CD4-positive, alpha-beta T cell treated with Interleukin-15 for 1 hour (primary cell): Measurements from ENCODE around the gene RASSF4.

Experiments
- DNase-seq: peaks from one replicate; pipeline ENCODE4 v3.0.0-alpha.2; 2020

The RASSF4 gene, protein sequence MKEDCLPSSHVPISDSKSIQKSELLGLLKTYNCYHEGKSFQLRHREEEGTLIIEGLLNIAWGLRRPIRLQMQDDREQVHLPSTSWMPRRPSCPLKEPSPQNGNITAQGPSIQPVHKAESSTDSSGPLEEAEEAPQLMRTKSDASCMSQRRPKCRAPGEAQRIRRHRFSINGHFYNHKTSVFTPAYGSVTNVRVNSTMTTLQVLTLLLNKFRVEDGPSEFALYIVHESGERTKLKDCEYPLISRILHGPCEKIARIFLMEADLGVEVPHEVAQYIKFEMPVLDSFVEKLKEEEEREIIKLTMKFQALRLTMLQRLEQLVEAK

DNA sequence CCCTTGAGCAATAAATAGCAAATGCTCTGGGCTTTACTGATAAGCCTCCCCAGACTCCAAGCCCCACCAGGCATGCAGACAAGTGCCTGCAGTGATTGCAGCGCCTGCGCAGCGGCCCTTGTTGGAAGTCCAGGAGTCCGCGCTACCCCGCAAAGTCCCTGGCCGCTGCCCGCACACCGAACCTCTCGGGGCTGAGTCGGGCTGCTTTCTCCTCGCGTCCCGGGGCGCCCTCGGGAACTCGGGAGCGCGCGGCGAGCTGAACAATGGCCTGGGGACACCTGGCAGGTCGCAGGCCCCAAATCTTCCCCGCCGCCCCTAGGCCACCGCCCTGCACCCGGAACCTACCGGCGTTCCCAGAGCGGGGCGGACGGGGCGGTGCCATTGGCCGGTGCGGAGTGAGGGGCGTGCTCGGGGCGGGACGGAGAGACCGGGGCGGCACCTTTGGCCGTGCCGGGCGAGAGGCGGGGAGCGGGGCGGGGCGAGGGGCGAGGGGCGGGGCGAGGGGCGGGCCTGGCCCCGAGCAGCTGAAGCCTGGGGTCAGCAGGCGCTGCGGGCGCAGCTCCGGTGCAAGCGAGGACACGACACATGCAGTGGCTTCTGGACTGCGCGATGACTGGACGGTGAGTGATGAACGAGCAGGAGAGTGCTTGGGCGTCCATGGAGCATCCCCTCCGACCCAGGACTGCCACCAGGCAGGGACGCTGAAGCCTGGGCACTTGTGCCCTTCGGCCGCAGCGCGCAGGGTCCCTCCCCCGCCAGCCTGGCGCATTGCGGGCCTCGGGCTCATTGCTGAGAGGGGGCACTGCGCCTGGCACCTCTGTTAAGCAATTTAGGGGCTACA, at the start of gene RASSF4:
Gene RASSF4, plus strand, starts transcription at position 556 of the 841 bp plus-strand sequence. CDS start 10,401 bp downstream, outside the sequence.
- peak; percentile 91 for DNase-seq

DNA sequence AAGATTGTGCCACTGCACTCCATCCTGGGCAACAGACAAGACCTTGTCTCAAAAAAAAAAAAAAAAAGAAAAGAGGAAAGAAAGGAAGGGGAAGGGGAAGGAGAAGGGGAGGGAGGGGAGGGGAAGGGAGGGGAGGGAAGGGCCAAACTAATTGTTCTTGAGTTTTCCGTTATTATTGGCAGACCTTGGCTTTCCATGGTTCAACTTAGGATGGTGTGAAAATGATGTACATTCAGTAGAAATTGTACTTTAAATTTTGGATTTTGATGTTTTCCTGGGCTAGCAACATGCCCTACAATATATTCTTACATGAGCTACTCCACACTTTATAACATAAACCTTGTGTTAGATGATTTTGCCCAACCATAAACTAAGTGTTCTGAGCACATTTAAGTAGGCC, 49.7 kb upstream of the RASSF4 start:
- no peak for DNase-seq

DNA sequence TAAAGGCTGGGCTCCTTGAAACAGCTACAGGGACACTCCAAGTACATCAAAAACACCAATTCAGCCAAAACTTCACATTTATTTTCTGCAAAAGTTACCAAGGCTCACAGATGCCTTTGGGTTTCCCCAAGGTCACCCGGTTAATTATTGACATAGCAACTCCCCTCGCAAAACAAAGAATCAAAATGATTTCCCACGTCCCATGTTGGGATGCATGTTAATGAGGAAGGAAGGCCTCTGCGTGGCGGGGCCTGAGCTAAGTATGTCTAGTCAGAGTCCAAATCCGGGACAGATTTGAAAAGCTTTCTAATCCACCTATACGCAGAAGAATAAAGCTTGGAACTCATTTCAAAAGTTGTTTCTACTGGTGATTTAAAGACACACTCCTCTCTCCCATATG, 49.0 kb upstream of the RASSF4 start:
- DNase-seq = no peak

DNA sequence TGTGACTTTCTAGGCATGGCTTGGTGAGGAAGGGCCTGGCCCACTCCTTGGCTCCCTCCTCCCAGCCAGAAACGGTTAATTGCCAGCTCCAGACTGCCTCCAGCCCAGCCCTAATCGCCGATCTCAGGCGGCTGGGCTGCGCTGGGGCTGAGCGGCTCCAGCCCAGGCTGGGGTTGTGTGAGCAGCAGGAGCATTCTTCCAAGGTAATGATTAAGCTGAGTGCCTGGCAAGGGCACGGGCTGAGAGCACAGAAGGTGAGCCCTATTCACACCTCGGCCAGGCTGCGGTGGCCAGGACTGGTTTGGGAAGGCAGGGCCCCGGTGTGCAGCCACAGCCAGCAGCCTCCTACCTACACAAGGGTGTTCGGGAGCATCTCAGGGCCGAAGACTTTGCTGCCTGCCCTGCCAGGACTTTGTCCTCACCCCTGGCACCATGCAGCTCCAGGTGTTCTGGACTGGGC, 48.5 kb upstream of the RASSF4 start, which contains the start of gene TMEM72:
Gene TMEM72, plus strand, starts transcription at position 257 of the 460 bp plus-strand sequence. Its CDS starts 176 bp downstream, at position 433.
- no peak for DNase-seq

DNA sequence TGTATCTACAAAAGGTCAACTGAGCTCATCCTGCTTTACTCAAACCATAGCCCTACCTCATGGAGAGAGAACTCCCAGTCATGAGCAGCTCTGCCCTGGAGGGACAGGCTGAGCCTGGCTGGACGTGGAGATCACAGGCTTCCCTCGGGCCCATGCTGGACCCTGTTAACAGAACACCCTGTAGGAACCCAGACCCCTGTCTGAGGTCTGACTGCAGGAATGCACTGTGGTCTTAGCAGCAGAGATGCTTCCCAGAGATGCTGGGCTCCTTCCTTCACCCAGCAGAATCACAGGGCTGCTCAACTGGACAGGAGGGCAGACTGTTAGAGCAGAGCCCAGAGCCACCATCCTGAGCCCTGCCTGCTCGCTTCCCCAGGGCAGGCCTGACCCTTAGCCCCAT, 47.7 kb upstream of the RASSF4 start:
- no peak for DNase-seq

DNA sequence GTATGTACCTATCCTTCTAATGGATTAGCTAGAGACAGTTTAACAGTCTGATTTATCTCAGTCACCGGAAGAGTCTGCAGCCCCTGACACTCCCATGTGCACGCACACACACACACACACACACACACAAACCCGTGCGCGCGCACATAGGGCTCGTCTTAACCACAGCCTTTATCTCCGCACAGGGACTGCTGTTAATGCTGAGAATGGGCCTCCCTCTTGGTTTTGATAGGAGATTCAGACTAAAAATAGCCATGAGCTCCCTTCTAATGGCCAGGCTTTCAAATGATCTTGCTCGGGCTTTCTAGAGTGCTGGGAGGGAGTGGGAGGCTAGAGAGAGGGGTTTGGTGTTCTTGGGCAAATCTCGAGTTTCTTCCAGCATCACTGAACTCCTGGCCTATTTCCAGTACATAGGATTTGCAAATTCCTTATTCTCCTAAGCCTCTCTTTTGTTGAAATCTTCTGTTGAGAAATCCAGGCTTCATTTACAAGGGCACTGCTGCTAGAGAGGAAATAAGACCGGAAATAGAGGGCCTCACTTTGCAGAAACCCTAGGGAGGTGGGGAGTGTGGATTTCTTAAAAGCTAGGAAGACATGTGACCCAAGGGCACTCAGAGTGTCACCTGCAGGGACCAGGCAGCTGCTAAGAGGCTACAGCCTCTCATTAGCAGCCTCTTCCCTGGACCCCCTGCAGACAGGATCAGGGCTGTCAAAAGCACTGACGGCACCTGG, 46.1 kb upstream of the RASSF4 start:
- no peak for DNase-seq

DNA sequence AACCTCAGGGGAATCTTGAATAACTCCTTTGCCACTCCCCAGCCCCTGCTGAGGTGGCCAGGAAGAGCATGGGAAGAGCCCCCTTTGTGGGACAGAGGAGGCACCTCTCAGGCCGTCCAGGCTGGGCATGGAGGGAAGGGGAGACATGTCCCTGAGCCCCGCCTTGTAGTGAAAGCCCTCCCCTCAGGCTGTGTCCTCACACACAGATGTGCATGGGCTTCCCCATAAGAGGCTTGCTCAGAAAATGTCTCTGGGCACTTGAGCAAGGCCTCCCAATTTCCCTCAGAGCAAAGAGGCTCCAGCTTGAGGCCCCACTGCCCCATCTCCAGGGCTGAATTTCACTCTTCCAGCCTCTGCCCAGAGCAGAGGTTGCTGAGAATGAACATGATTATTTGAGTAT, 44.7 kb upstream of the RASSF4 start:
- no peak for DNase-seq

DNA sequence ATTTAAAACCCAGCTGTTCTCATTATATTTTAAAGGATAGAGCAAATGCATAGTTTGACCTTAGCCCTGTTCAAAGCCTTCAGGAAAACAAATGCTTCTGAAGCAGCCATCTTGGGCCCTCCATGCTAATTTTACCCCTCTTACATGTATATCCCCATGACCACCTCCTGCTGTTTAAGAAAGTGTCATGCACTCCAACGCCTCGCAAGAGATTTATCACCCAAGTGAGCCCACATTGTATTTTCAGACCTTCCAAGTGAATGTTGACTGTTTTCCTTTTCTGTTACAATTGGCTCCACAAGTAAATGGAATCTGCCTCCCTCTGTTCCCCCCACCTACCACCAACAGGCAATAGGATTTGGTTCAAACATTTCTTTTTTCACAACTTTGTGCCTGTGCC, 43.2 kb upstream of the RASSF4 start:
- no peak for DNase-seq

DNA sequence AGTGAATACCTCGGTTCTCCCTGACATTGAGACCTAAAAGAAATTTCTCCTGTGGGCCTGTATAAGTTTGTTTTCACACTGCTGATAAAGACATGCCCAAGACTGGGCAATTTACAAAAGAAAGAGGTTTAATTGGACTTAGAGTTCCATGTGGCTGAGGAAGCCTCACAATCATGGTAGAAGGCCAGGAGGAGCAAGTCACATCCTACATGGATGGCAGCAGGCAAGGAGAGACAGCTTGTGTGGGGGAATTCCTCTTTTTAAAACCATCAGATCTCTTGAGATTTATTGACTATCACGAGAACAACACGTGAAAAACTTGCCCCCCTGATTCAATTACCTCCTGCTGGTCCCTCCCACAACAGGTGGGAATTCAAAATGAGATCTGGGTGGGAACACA, 41.8 kb upstream of the RASSF4 start:
- DNase-seq = no peak

DNA sequence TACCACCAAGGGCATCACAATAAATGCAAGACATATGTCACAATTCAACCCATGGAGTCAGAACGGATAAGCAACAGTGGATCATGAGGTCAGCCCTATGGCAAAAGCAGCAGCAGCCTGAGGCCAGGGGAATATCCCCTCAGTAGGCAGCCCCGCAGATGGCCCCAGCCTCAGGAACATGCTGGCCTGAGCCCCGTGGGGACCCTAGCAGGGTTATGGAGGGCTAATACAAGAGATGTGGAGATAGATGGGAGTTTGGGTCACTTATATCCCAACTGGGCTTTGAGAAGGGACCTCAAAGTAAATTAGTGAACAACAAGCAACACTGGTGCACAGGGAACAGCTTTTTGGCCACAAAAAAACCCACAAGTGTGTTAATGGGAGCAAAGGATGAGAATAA, 39.4 kb upstream of the RASSF4 start:
- DNase-seq = no peak

DNA sequence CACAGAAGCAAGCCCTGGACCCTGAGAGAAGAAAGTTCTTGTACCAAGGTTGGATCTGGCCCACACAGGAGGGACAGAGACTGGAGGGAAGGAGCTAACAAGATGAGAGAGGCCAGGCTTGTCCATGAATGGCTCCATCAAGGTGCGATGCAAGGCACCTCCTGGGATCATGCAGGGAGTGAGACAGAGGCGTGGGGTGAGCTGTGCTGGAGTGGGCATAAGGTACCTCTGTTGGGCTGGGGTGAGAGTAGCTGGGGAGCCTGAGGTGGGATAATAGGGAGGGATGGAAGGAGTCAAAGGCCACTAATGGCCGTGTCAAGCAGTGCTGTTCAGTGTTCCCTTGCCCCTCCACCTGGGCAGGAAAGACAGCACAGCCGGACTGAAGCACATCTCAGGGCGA, 38.5 kb upstream of the RASSF4 start:
- no peak for DNase-seq

DNA sequence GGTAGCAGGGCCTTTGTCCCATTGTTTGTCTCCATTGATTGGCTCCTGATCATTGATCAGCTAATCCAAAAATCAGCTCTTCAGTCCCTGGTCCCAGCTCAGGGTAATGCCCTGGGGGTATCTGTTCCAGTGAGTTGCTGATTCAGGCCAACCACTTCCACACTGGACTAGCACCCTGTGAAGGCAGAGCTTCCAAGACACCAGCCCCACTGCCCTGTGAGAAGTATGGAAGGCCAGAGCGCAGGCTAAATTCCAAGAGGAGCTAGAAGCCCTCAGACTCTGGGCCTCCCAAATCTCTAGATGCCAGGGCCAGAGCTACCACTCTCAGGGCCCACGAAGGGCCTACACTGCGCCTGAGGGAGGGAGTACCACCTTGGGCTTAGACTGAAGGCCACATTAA, 38.1 kb upstream of the RASSF4 start:
- no peak for DNase-seq

DNA sequence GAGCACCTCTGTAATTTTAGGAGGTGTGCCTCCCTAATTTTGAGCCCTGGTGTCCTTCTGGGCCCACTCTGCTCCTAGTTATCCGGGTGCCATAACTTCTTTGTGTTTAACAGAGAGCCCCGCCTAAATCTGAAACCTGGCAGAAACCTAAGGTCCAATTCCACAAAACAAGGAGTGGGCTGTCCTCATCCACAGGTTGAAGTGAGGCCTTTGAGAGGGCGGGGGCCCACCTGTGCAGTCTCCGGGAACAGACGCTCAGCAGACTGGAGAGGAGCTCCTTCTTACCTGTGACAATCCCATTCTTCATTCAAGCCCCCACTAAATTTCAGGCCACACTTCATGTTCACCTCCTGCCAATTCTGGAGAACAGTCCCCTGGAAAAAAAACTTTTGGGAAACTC, 37.6 kb upstream of the RASSF4 start:
- no peak for DNase-seq

DNA sequence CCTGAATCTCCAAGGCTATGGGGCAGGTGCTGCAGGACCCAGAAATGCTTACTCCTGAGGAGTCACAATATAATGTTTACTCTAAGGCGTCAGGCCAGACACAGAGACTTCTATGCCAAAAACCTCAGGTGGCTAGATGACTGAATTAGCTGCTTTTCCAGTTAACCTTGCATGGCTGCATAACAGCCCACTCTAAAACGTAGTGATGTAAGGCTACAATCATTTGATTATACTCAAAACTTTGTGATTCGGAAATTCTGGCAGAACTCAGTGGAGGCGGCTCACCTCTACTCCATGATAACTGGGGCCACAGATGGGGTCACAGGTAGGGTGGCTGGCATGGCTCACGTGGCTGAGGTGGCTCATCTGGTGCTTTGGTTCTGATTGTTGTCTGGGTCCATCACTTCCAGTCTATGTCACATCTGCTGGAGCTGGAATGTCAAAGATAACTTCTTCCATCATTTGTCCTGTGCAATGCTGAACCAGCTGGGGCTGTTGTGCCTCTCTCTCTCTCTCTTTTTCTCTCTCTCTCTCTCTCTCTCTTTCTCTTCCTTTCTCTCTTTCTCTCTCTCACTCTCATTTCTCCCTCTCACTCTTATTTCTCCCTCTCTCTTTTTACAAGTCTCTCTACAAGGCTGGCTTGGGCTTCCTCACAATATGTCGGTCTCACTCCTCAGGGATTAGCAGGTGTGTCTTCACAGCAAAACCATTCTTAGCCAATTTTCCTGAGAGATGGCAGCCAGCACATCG, 36.6 kb upstream of the RASSF4 start:
- DNase-seq = no peak

DNA sequence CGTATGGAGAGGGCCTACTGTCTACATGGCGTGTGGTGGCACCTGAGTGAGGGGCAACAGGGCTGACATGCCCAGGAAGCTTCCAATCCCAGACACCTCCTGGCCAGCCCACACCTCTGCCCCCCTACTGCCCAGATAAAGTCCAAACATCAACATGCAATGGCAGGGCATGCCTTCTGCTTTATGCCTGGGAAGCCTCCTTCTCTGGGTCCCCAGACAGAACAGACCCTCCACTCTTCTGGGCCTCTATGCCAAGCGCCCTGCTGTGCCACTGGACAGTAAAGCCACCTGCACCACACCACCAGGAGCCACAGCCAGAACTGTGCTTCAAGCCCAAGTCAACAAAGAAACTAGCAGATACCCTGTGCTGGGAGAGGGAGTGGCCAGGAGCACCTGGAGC, 36.0 kb upstream of the RASSF4 start:
- DNase-seq = no peak

DNA sequence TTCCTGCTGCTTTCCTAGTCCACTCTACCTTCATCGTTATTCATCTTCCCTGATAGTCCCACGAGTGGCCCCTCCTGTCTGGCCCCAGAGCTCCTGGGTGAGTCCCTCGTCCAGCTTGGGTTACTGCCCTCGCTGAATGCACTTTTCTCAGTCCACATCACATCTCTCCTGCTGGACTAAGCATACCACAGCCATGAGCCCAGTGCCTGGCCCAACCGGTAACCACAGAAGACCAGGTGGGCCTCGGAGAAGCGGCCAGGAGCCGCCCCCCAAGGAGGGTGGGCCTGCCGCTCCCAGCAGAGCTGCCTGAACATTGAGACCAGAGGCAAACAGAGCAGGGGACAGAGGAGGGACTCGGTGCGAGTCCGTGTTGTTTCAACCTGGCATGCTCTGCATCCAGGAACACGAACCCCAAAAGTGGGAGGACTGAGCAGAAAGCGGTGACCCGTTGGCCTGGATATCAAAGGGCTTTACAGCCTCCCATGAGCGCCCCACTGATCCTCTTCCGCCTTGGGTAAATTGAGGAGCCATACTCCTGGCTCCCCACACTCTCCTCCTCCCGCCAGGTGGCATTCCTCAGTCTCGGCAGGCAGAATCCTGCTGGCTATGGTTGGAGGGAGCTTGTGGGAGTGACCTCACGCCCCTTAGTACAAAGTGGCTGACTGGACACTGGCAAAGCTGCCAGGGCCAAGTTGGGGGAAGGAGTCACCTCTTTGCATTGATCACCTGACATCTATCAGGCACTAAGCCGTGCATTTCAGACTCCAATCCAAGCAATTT, 35.2 kb upstream of the RASSF4 start:
- DNase-seq = no peak

DNA sequence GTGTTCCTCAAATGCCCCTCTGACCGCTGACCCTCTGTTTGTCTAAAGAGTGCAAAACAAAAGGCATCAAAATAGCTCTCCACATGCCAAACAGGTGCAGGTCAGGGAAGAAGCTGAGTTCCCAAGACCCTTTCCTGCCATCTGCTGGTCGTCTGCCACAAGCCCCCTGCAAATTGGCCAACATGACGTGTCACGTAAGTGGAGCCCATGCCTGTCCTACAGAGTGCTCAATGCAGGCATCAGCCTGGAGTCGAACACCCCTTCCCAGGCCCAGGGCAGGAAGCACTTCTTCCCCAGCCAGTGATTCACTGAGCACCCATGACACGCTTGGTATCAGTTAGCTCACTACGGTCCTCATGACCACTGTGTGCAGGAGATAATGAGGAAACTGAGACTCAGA, 34.4 kb upstream of the RASSF4 start:
- DNase-seq = no peak

DNA sequence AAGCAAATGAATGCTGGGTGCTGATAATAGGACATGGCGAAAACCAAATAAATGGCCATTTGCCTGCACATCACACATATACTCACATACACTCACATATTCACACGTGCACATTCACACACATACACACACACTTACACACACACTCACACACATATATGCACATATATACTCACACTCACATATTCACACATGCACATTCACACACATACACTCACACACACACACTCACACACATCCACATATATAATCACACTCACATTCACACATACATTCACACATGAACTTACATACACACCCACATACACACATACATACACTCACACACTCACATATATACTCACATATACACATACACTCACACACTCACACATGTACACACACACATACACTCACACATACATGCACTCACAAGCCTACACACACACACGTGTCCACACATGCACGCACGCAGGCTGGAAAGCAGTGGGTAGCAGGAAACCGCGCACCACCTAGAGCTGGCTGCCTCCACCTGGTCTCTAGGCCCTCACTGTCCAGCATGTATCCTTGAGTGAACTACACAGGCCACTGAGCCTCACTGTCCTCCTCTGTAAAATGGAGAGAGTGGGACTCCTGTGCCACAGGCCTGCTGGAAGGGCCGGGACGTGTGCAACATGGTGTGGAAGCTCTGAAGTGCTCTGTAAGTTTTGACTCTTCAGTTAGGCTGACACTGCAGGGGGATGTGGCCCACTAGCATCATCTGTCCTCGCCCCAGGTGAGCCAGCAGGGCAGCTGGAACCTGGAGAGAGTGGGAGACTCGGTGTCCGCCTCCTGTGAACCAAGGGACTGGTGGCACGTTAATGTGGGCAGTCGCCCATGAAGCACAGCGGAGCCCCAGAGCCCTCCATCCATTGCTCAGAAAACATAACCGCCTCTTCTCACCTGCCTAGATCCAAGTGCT, 33.5 kb upstream of the RASSF4 start:
- no peak for DNase-seq

DNA sequence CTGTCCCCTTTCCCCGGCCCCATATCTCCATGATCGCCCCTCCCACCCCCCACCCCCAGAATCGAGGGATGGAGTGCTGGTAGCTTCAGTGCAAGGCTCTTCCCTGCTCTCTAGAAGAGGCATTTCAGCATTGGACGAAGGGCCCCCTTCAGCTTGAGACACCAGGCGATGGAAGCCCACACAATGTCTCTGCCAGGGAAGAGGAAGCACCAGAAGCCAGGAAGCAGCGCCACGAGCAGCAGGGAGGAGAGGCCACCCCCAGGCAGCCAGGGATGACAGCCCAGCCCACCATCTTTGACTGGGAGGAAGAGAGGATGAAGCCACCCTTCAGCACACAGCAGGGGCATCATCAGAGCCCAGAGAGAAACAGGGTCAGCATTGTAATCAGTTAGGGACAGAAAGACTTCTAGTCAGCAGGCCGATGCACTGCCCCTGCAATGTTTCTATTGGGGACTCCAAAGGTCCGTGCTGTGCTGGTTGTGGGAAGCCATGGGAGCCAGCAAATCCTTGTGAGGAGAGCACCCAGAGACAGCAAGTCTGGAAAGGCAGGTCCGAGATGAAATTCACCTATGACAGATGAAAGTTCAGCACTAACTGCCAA, 32.8 kb upstream of the RASSF4 start:
- no peak for DNase-seq

DNA sequence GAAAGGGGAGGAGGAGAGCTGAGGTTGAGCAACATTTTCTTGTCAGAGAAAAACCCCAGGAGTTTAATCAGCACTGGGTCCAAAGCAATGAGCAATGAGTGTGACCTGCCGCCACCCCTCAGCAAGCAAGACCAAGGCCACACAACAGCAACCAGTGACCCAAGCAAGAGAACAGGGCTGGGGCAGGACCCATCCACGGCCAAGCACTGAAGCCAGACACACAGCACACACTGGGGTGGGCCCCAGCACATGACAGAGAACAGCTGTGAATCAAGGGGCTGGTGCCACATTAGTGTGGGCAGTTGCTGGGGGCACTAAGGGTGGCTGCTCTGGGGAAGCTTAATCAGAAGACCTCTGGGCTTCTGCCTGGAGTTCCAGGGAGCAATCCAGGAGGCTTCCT, 32.2 kb upstream of the RASSF4 start:
- no peak for DNase-seq
